GM12892 (cell line): ENCODE data around the gene COL19A1.

Source experiments
- DNase-seq: peaks from one replicate; pipeline ENCODE4 v3.0.0; 2011; ENCODE audit not compliant: insufficient read length
- FAIRE-seq: peaks from 2 replicates; lab custom pipeline; 2011; peaks lifted over from hg19 to GRCh38; lab: Jason Lieb, UNC
- POLR2A ChIP-seq: IDR thresholded peaks from 2 replicates; pipeline ENCODE4 v1.6.1; 2011; ENCODE audit warnings: low read depth, low read length, control low read depth
- POLR2AphosphoS5 ChIP-seq: IDR thresholded peaks from 2 replicates; pipeline ENCODE4 v1.6.1; 2011; ENCODE audit warnings: low read depth, low read length, control low read depth
- TAF1 ChIP-seq: IDR thresholded peaks from 2 replicates; pipeline ENCODE4 v1.6.1; 2011; ENCODE audit warnings: low read depth, mild to moderate bottlenecking, control low read depth, low read length, borderline replicate concordance

COL19A1 gene

GRCh38 chr6:70172252-70172651 is 305.9 kb downstream of the COL19A1 start:
- FAIRE-seq = no peak
- TF ChIP-seq POLR2A (no peak), TAF1 (no peak), POLR2AphosphoS5 (no peak)
- DNase-seq = no peak

GRCh38 chr6:70175770-70176169 is 309.4 kb downstream of the COL19A1 start:
- FAIRE-seq = no peak
- TF ChIP-seq TAF1 (no peak), POLR2AphosphoS5 (no peak), POLR2A (no peak)

GRCh38 chr6:70176842-70177550 is 310.6 kb downstream of the COL19A1 start:
- DNase-seq (no peak), FAIRE-seq (no peak)
- TF ChIP-seq POLR2A = no peak
- no peak for TF ChIP-seq TAF1
- no peak for TF ChIP-seq POLR2AphosphoS5

More at GRCh38 chr6:70175770-70176169, 309.4 kb downstream of the COL19A1 start:
- no peak for DNase-seq

- TF ChIP-seq POLR2A (no peak), POLR2AphosphoS5 (no peak), TAF1 (no peak)
- DNase-seq (no peak), FAIRE-seq (no peak)
Measured at GRCh38 chr6:70180183-70180900, 314.0 kb downstream of the COL19A1 start.

- FAIRE-seq = no peak
- TF ChIP-seq POLR2AphosphoS5 = no peak
- no peak for TF ChIP-seq POLR2A
- TF ChIP-seq TAF1 = no peak
- DNase-seq = no peak
Measured at GRCh38 chr6:70180901-70181599, 314.7 kb downstream of the COL19A1 start.

GRCh38 chr6:70183538-70183937 is 317.2 kb downstream of the COL19A1 start:
- no peak for FAIRE-seq

GRCh38 chr6:70184723-70185122 is 318.4 kb downstream of the COL19A1 start:
- no peak for DNase-seq
- no peak for TF ChIP-seq TAF1
- no peak for TF ChIP-seq POLR2A
- no peak for TF ChIP-seq POLR2AphosphoS5
- FAIRE-seq = no peak

More at GRCh38 chr6:70183538-70183937, 317.2 kb downstream of the COL19A1 start:
- no peak for TF ChIP-seq TAF1
- no peak for TF ChIP-seq POLR2AphosphoS5
- TF ChIP-seq POLR2A = no peak
- no peak for DNase-seq

- no peak for DNase-seq
- no peak for FAIRE-seq
- TF ChIP-seq POLR2A = no peak
- TF ChIP-seq TAF1 = no peak
- TF ChIP-seq POLR2AphosphoS5 = no peak
Measured at GRCh38 chr6:70186461-70186860, 320.1 kb downstream of the COL19A1 start.

GRCh38 chr6:70188202-70188601 is 321.8 kb downstream of the COL19A1 start:
- FAIRE-seq = no peak
- no peak for DNase-seq
- TF ChIP-seq TAF1 = no peak
- TF ChIP-seq POLR2AphosphoS5 = no peak
- TF ChIP-seq POLR2A = no peak

GRCh38 chr6:70194421-70194820 is 328.1 kb downstream of the COL19A1 start:
- FAIRE-seq (no peak), DNase-seq (no peak)
- TF ChIP-seq POLR2A = no peak
- no peak for TF ChIP-seq POLR2AphosphoS5
- no peak for TF ChIP-seq TAF1

GRCh38 chr6:70196531-70196930 is 330.2 kb downstream of the COL19A1 start:
- FAIRE-seq (no peak), DNase-seq (no peak)
- no peak for TF ChIP-seq POLR2A
- no peak for TF ChIP-seq POLR2AphosphoS5
- TF ChIP-seq TAF1 = no peak

- DNase-seq (no peak), FAIRE-seq (no peak)
- TF ChIP-seq POLR2A (no peak), POLR2AphosphoS5 (no peak), TAF1 (no peak)
Measured at GRCh38 chr6:70198785-70199184, 332.4 kb downstream of the COL19A1 start.
